ENCODE measurements around the gene WARS2.
"Not testable (repeated sequence)": the region's sequence is repeated elsewhere in the genome, so short reads cannot be mapped to it uniquely, and the experiment has no call there.

The WARS2 gene

GRCh38 chr1:119136401-119136800 lies 4.1 kb downstream of the WARS2 start:
- no peak for DNase-seq

- no peak for DNase-seq
Measured at GRCh38 chr1:119133987-119134386, 6.5 kb downstream of the WARS2 start.

- no peak for DNase-seq
Measured at GRCh38 chr1:119132179-119132578, 8.3 kb downstream of the WARS2 start.

- DNase-seq: no peak
Measured at GRCh38 chr1:119125874-119126273, 14.6 kb downstream of the WARS2 start.

- DNase-seq: no peak
Measured at GRCh38 chr1:119124764-119125163, 15.7 kb downstream of the WARS2 start.

- DNase-seq: not testable (repeated sequence)
Measured at GRCh38 chr1:119121872-119122271, 18.6 kb downstream of the WARS2 start.

- DNase-seq: peak; percentile 62 to 69
Measured at GRCh38 chr1:119116725-119117124, 23.7 kb downstream of the WARS2 start.

- no peak for DNase-seq
Measured at GRCh38 chr1:119115736-119116135, 24.7 kb downstream of the WARS2 start.

- DNase-seq: no peak
Measured at GRCh38 chr1:119115311-119115710, 25.1 kb downstream of the WARS2 start.

GRCh38 chr1:119114786-119115185 lies 25.7 kb downstream of the WARS2 start:
- DNase-seq: no peak

GRCh38 chr1:119112791-119113190 lies 27.7 kb downstream of the WARS2 start:
- DNase-seq: no peak

GRCh38 chr1:119112244-119112643 lies 28.2 kb downstream of the WARS2 start:
- DNase-seq: no peak

GRCh38 chr1:119108988-119109387 lies 31.5 kb downstream of the WARS2 start:
- DNase-seq: no peak

- DNase-seq: no peak
Measured at GRCh38 chr1:119103764-119104163, 36.7 kb downstream of the WARS2 start.

GRCh38 chr1:119102051-119102450 lies 38.4 kb downstream of the WARS2 start:
- no peak for DNase-seq

- no peak for DNase-seq
Measured at GRCh38 chr1:119101563-119101962, 38.9 kb downstream of the WARS2 start.

GRCh38 chr1:119099775-119100174 lies 40.7 kb downstream of the WARS2 start:
- no peak for DNase-seq

- DNase-seq: no peak
Measured at GRCh38 chr1:119097380-119097779, 43.1 kb downstream of the WARS2 start.

- no peak for DNase-seq
Measured at GRCh38 chr1:119093721-119094120, 46.7 kb downstream of the WARS2 start.

GRCh38 chr1:119091618-119092017 lies 48.8 kb downstream of the WARS2 start:
- DNase-seq: no peak

- no peak for DNase-seq
Measured at GRCh38 chr1:119090250-119090649, 50.2 kb downstream of the WARS2 start.

- DNase-seq: no peak
Measured at GRCh38 chr1:119086830-119087229, 53.6 kb downstream of the WARS2 start.

- DNase-seq: no peak
Measured at GRCh38 chr1:119084798-119085197, 55.7 kb downstream of the WARS2 start.

- peak; percentile 16 to 23 for DNase-seq
Measured at GRCh38 chr1:119083980-119084379, 56.5 kb downstream of the WARS2 start.

GRCh38 chr1:119083479-119083878 lies 57.0 kb downstream of the WARS2 start:
- no peak for DNase-seq

- DNase-seq: no peak
Measured at GRCh38 chr1:119081700-119082099, 58.8 kb downstream of the WARS2 start.
